Effector CD4-positive, alpha-beta T cell (primary cell): Measurements from ENCODE around the gene MAGEB1.

ENCODE experiments used
- DNase-seq: peaks from one replicate; pipeline ENCODE4 v3.0.0-alpha.2; 2020

Gene MAGEB1

DNA sequence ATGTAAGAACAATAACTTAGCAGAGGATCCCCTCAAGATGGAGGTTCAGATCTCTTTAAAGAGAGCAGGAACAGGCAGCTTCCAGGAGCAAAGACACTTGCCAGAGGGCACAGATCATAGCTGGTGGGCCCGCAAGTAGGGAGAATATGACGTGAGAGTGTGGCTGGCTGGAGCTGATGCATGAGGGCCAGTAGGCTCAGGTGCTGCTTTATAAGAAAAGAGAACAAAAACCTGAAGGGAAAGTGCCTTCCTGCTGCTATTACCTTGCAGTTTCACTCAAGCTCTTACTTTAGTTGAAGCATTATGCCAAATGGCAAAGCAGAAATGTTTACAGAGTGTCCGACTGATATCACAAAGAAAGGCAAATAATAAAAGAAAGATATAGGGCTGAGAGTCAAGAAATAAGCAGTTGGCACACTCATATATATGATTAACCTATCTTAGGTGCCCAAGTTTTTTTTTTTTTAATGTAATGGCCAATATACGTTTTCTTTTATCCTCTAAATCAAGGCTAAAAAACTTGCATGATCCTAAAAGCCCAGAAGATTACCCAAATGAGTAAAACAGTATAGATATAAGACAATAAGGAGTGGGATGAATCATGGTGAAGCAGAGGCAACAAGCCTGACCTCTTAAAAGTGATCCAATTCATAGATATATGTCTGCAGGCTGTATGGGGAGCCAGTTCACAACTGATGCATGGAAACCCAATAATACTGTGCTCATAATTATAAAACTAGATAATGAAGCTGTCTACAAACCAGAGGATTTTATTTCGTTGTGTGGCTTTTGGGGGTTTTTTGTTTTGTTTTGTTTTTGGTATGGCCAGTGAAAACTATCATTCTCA, 49.7 kb downstream of the MAGEB1 start:
- DNase-seq, result no peak

DNA sequence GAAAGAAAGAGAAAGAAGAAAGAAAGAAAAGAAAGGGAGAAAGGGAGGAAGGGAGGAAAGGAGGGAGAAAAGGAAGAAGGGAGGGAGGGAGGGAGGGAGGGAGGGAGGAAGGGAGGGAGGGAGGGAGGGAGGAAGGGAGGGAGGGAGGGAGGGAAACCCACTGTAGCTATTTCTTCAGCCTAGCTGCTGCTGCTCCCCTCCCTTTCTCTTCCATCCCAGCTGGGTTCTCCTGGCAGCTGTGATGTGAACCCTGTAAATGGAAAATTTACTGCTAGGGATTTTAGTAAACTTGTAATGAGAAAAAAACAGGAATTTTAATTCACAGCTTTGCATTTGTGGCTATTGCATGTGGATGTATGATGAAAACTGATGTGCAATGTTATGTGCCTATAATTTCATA, 54.3 kb downstream of the MAGEB1 start:
- DNase-seq, result no peak
